Pancreas (tissue), 10 donors: ENCODE measurements around the gene EXOSC7. TPM values are rescaled to one million over a fixed set of nuclear protein-coding genes. Genes with fewer than 3 reads are reported as not detected.

Experiments
- ATAC-seq, 4 donors: fragments of 200-7000 bp; cut with Tn5 transposase; one replicate each; pipeline versions ENCODE4 v1.8.0 to v1.9.1; 2020; ENCODE audit warnings: mild to moderate bottlenecking in 4 of 4, moderate library complexity in 4 of 4
- DNase-seq, 6 donors: peaks; one replicate each; pipeline ENCODE4 v3.0.0-alpha.2; 2020
- FAIRE-seq: peaks from 2 replicates; lab custom pipeline; 2012; peaks lifted over from hg19 to GRCh38; lab: Jason Lieb, UNC
- H3K27ac ChIP-seq, 4 donors: fragments of 200-600 bp; sonication (generic); 1 replicate in 3 of 4; 2 replicates in 1 of 4; pipeline versions ENCODE4 v1.5.0 to v1.8.0; 2020
- H3K27me3 ChIP-seq, 4 donors: fragments of 200-600 bp; one replicate each; pipeline ENCODE4 v1.8.0; 2021
- H3K36me3 ChIP-seq, 3 donors: fragments of 200-600 bp; sonication (generic) in 1 of 3; one replicate each; pipeline versions ENCODE4 v1.5.0 to v1.8.0; 2020 to 2021
- H3K4me1 ChIP-seq, 3 donors: fragments of 200-600 bp; one replicate each; pipeline ENCODE4 v1.8.0; 2021
- H3K4me3 ChIP-seq, 4 donors: fragments of 200-600 bp; sonication (generic) in 2 of 4; one replicate each; pipeline versions ENCODE4 v1.5.0 to v1.8.0; 2020 to 2021
- H3K9me3 ChIP-seq, 4 donors: fragments of 200-600 bp; one replicate each; pipeline ENCODE4 v1.8.0; 2021
- WGBS, 2 donors: extraction: QIAGEN DNeasy Blood & Tissue Kit; methylation state at CpG; one replicate each; pipeline ENCODE4 v1.1.7; 2013; 5-methylcytosine and 5-hydroxymethylcytosine counted together
- intact Hi-C, 3 donors: fragments of 100-400 bp; cut with DNase I; formaldehyde crosslinking; loops; one replicate each; pipeline versions ENCODE4 v1.11.1 to v1.14.2; 2022
- polyA plus RNA-seq, 2 donors: library from polyadenylated mRNA; stranded (reverse); fragments of 200-250 nt; gene quantifications; one replicate each; pipeline ENCODE4 v1.2.3, GENCODE V29; 2013
- total RNA-seq, 6 donors: library from RNA; stranded (reverse); fragmentation: NEBNext Ultra II Directional in 4 of 6; extraction: Animal tissue kit (Norgen Biotek cat#: 25700) in 4 of 6; gene quantifications; one replicate each; pipeline versions ENCODE4 v1.2.1 to v1.2.4, GENCODE V29; 2021 to 2023
- TF ChIP-seq, protein P1 (sequence below), 4 donors: fragments of 200-600 bp; sonication (generic) in 3 of 4; IDR thresholded peaks; one replicate each; pipeline versions ENCODE4 v1.5.0 to v1.8.0; 2021; ENCODE audit warnings: antibody characterized with exemption in 4 of 4
- donor health status: healthy with polysubstance abuse.
- donor health status: DM: no; HTN: no; CAD: no; lungs with moderate emphysema.
- donor health status: DM: no; HTN: no; CAD: no.
- donor health status: control.
- donor health status: control.
- donor health status: Bipolar disorder and iron deficiency.
- donor health status: DM: yes; HTN: yes; CAD: no.
- donor health status: DM: no; HTN: no; CAD: no.
- donor health status: DM: no; HTN: no; CAD: no.
- donor health status: DM: yes; HTN: yes; CAD: no.

EXOSC7 gene
- total and polyA plus RNA-seq, 8 donors = 9.2 to 21.8 (median 13.5) TPM

DNA sequence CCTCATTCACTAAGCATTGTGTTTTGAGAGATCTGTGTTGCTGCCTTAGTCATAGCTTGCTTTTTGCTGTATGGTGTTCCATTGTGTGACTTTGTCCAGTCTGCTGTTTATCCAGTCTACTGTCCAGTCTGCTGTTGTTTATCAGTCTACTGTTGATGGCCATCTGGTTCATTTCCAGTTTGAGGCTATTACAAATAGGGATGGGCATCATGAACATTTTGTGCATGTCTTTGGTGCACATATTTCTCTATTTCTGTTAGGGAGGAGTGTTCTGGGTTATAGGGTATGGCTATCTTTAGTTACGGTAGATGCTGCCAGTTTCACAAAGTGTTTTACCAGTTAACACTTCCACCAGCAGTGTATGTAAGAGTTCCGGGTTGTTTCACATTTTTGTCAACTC lies 27.8 kb downstream of the EXOSC7 start:
- intact Hi-C loops = no loop called here
- TF ChIP-seq, protein P1, sequence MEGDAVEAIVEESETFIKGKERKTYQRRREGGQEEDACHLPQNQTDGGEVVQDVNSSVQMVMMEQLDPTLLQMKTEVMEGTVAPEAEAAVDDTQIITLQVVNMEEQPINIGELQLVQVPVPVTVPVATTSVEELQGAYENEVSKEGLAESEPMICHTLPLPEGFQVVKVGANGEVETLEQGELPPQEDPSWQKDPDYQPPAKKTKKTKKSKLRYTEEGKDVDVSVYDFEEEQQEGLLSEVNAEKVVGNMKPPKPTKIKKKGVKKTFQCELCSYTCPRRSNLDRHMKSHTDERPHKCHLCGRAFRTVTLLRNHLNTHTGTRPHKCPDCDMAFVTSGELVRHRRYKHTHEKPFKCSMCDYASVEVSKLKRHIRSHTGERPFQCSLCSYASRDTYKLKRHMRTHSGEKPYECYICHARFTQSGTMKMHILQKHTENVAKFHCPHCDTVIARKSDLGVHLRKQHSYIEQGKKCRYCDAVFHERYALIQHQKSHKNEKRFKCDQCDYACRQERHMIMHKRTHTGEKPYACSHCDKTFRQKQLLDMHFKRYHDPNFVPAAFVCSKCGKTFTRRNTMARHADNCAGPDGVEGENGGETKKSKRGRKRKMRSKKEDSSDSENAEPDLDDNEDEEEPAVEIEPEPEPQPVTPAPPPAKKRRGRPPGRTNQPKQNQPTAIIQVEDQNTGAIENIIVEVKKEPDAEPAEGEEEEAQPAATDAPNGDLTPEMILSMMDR (IDR thresholded peaks at IDR 0.05) = no peak
- no peaks in the 10 kb centered on the region for H3K9me3 ChIP-seq
- 92 to 94% methylated on average over 2 of the region's 2 CpGs for WGBS, 2 donors
- FAIRE-seq (no peak), DNase-seq (no peak), ATAC-seq (no peak)
- H3K27ac ChIP-seq = no peak overlapping the region
- H3K27me3 ChIP-seq = no peaks in the 10 kb centered on the region
- peaks cover 0 to 9% (median 4%) of the 10 kb centered on the region in 3 donors for H3K4me1 ChIP-seq
- no peak overlapping the region for H3K4me3 ChIP-seq
- H3K36me3 ChIP-seq = peaks cover 0 to 19% (median 3%) of the 10 kb centered on the region in 3 donors

GRCh38 chr3:45007091-45007490 lies 31.0 kb downstream of the EXOSC7 start:
- H3K36me3 ChIP-seq = peaks cover 0 to 18% (median 0%) of the 10 kb centered on the region in 3 donors
- TF ChIP-seq, protein P1 (IDR thresholded peaks at IDR 0.05) = no peak
- no peaks in the 10 kb centered on the region for H3K9me3 ChIP-seq
- H3K4me1 ChIP-seq = no peaks in the 10 kb centered on the region
- H3K27me3 ChIP-seq = no peaks in the 10 kb centered on the region
- DNase-seq (peak in 1 of 6 donors; percentile 26), FAIRE-seq (no peak), ATAC-seq (no peak)
- H3K27ac ChIP-seq = no peak overlapping the region
- WGBS, 2 donors = 93% methylated on average over 8 of the region's 8 CpGs
- H3K4me3 ChIP-seq = no peak overlapping the region
- intact Hi-C loops = no loop called here

DNA sequence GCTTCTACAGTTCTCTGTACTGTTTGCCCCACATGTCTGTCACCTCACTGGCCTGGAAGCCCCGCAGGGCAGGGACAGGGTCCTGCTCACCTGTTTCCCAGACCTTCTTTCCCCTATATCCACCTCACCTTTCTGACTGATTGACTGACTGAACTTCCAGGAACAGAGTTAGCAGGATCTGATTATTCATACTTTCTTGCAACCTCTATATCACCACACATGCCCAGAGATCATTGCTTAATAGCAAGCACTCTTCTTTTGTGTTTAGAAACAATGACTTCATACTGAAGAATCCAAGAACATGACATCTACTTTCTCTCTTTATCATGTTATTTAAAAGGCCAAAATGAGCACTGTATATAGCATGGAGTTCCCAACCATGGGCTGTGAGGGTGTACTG lies 32.1 kb downstream of the EXOSC7 start:
- no peak overlapping the region for H3K27ac ChIP-seq

GRCh38 chr3:45009868-45010267 lies 33.8 kb downstream of the EXOSC7 start:
- no peaks in the 10 kb centered on the region for H3K9me3 ChIP-seq
- TF ChIP-seq, protein P1 (IDR thresholded peaks at IDR 0.05) = no peak
- no peak for FAIRE-seq
- 97 to 100% methylated on average over 1 of the region's 1 CpG for WGBS, 2 donors
- no peak overlapping the region for H3K27ac ChIP-seq
- intact Hi-C loops = no loop called here
- no peak overlapping the region for H3K4me3 ChIP-seq
- no peak for DNase-seq
- H3K36me3 ChIP-seq = peaks cover 0 to 23% (median 0%) of the 10 kb centered on the region in 3 donors
- ATAC-seq = no peak
- no peaks in the 10 kb centered on the region for H3K4me1 ChIP-seq
- H3K27me3 ChIP-seq = no peaks in the 10 kb centered on the region

More for the DNA sequence above, 32.1 kb downstream of the EXOSC7 start:
- Histone ChIP-seq H3K27me3 (no peaks in the 10 kb centered on the region), H3K4me1 (no peaks in the 10 kb centered on the region), H3K9me3 (no peaks in the 10 kb centered on the region), H3K36me3 (peaks cover 0 to 23% (median 0%) of the 10 kb centered on the region in 3 donors), H3K4me3 (no peak overlapping the region)
- TF ChIP-seq, protein P1 (IDR thresholded peaks at IDR 0.05) = no peak
- 100% methylated on average over 1 of the region's 1 CpG for WGBS, 2 donors
- FAIRE-seq (no peak), DNase-seq (no peak), ATAC-seq (no peak)
- intact Hi-C loops = no loop called here

GRCh38 chr3:45010811-45011333 lies 34.8 kb downstream of the EXOSC7 start:
- FAIRE-seq = no peak
- no peaks in the 10 kb centered on the region for H3K4me1 ChIP-seq
- H3K9me3 ChIP-seq = no peaks in the 10 kb centered on the region
- intact Hi-C loops = no loop called here
- H3K36me3 ChIP-seq = peaks cover 0 to 23% (median 0%) of the 10 kb centered on the region in 3 donors
- no peaks in the 10 kb centered on the region for H3K27me3 ChIP-seq
- WGBS, 2 donors = 86 to 87% methylated on average over 3 of the region's 3 CpGs
- no peak overlapping the region for H3K4me3 ChIP-seq
- H3K27ac ChIP-seq = no peak overlapping the region
- DNase-seq = no peak
- TF ChIP-seq, protein P1 (IDR thresholded peaks at IDR 0.05) = no peak
- ATAC-seq = peak in 1 of 4 donors; percentile 27
